HCT116 (cell line): Measurements from ENCODE around the gene MCTS1. TPM values are rescaled to one million over a fixed set of nuclear protein-coding genes. Genes with fewer than 3 reads are reported as not detected.

Experiments used
- ATAC-seq: fragments of 200-7000 bp; cut with Tn5 transposase; 2 replicates; pipeline ENCODE4 v1.9.1; 2020; ENCODE audit warnings: mild to moderate bottlenecking, moderate library complexity
- BruUV-seq: library from RNA; stranded (reverse); fragments of 400-500 nt; replicated peaks from 2 replicates; lab custom pipeline; 2021; lab: Mats Ljungman, UMichigan
- CTCF ChIA-PET: fragments of 300-600 bp; sonication (Branson Sonifier 250); formaldehyde crosslinking; loops from one replicate; lab custom pipeline; 2021; ENCODE audit warnings: antibody characterized with exemption; lab: Charles Lee
- POLR2A ChIA-PET: fragments of 300-600, 350-600 bp; sonication (Branson Sonifier 250); formaldehyde crosslinking; loops from one replicate; lab custom pipeline; 2021; ENCODE audit warnings: antibody characterized with exemption; lab: Charles Lee
- RAD21 ChIA-PET, 2 experiments: fragments of 300-600 bp; sonication (Branson Sonifier 250); formaldehyde crosslinking; loops; one replicate each; lab custom pipeline; 2023; ENCODE audit warnings: low total read pairs in 2 of 2; ENCODE audit not compliant: uncharacterized antibody in 2 of 2, unreplicated experiment in 2 of 2, low non-redundant PET in 1 of 2; lab: Charles Lee
- DNase-seq: peaks from one replicate; pipeline ENCODE4 v3.0.0-alpha.2; 2010; ENCODE audit warnings: low read depth, low spot score
- H2AFZ ChIP-seq: fragments of 200-600 bp; shearing (Covaris generic), sonication (generic); 2 replicates; pipeline ENCODE4 v1.6.1; 2017; ENCODE audit warnings: low read depth, mixed run types, mixed read lengths, antibody characterized with exemption, low read length; ENCODE audit not compliant: poor library complexity, severe bottlenecking
- H3K27ac ChIP-seq: 2 replicates; pipeline ENCODE4 v1.5.1; 2012; ENCODE audit warnings: low read depth, low read length
- H3K27me3 ChIP-seq: fragments of 200-600 bp; sonication (generic); 2 replicates; pipeline ENCODE4 v1.6.1; 2016; ENCODE audit warnings: mixed run types, low read length, mixed read lengths; ENCODE audit not compliant: insufficient read depth
- H3K36me3 ChIP-seq, 2 experiments: fragments of 200-500 bp in 1 of 2; fragments of 200-600 bp in 1 of 2; sonication (Bioruptor generic) in 1 of 2; sonication (generic) in 1 of 2; 2 replicates each; pipeline versions ENCODE4 v1.5.1 to v1.6.1; 2014 to 2016; ENCODE audit warnings: low read length in 2 of 2, inconsistent platforms in 1 of 2, mixed read lengths in 1 of 2, mixed run types in 1 of 2; ENCODE audit not compliant: insufficient read depth in 2 of 2, control insufficient read depth in 1 of 2
- H3K4me1 ChIP-seq, 2 experiments: fragments of 200-600 bp in 1 of 2; sonication (generic) in 1 of 2; 2 replicates each; pipeline versions ENCODE4 v1.5.1 to v1.6.1; 2012 to 2017; ENCODE audit warnings: low read length in 2 of 2, inconsistent platforms in 1 of 2, mild to moderate bottlenecking in 1 of 2, mixed read lengths in 1 of 2, mixed run types in 1 of 2, moderate library complexity in 1 of 2; ENCODE audit not compliant: insufficient read depth in 2 of 2, control insufficient read depth in 1 of 2
- H3K4me2 ChIP-seq: fragments of 200-600 bp; sonication (generic); 2 replicates; pipeline ENCODE4 v1.6.1; 2017; ENCODE audit warnings: mixed run types, low read length, mixed read lengths
- H3K4me3 ChIP-seq, 2 experiments: fragments of 200-600 bp in 1 of 2; sonication (generic) in 1 of 2; replicated peaks in 1 of 2; 2 replicates each; pipeline ENCODE4 v1.5.1; 2011 to 2016; ENCODE audit warnings: low read length in 2 of 2, control low read depth in 1 of 2, low read depth in 1 of 2, mild to moderate bottlenecking in 1 of 2, mixed read lengths in 1 of 2, mixed run types in 1 of 2
- H3K79me2 ChIP-seq: fragments of 200-600 bp; sonication (generic); 2 replicates; pipeline ENCODE4 v1.6.1; 2017; ENCODE audit warnings: mild to moderate bottlenecking, mixed run types, low read length, moderate library complexity, mixed read lengths; ENCODE audit not compliant: insufficient read depth
- H3K9ac ChIP-seq: fragments of 200-600 bp; sonication (generic); 2 replicates; pipeline ENCODE4 v1.6.1; 2016; ENCODE audit warnings: low read length, mixed read lengths
- H3K9me2 ChIP-seq: fragments of 200-600 bp; sonication (generic), shearing (Covaris generic); 2 replicates; pipeline ENCODE4 v1.6.1; 2017; ENCODE audit warnings: mixed run types, mild to moderate bottlenecking, moderate library complexity; ENCODE audit not compliant: insufficient read depth
- H3K9me3 ChIP-seq, 2 experiments: fragments of 200-500 bp in 1 of 2; fragments of 200-600 bp in 1 of 2; sonication (Bioruptor generic) in 1 of 2; sonication (generic) in 1 of 2; 2 replicates each; pipeline ENCODE4 v1.6.1; 2014 to 2017; ENCODE audit warnings: low read length in 2 of 2, mixed read lengths in 2 of 2, inconsistent platforms in 1 of 2, low read depth in 1 of 2, mild to moderate bottlenecking in 1 of 2, mixed run types in 1 of 2, moderate library complexity in 1 of 2; ENCODE audit not compliant: control insufficient read depth in 1 of 2, insufficient read depth in 1 of 2
- H4K20me1 ChIP-seq: fragments of 200-600 bp; sonication (generic), shearing (Covaris generic); 2 replicates; pipeline ENCODE4 v1.6.1; 2017; ENCODE audit warnings: mixed run types, mild to moderate bottlenecking, moderate library complexity; ENCODE audit not compliant: insufficient read depth
- ATF3 ChIP-seq: IDR thresholded peaks from 2 replicates; pipeline ENCODE4 v1.6.1; 2012
- CBX3 ChIP-seq: IDR thresholded peaks from 2 replicates; pipeline ENCODE4 v1.6.1; 2012; ENCODE audit warnings: low read depth
- CTCF ChIP-seq, 3 experiments: fragments of 200-600 bp in 1 of 3; sonication (generic) in 1 of 3; IDR thresholded peaks in 2 of 3; conservative IDR thresholded peaks in 1 of 3; 2 replicates each; pipeline ENCODE4 v1.5.1; 2012 to 2017; ENCODE audit warnings: low read depth in 2 of 3, low read length in 2 of 3, antibody characterized with exemption in 1 of 3, borderline replicate concordance in 1 of 3, control low read depth in 1 of 3, mild to moderate bottlenecking in 1 of 3, mixed read lengths in 1 of 3, mixed run types in 1 of 3, moderate library complexity in 1 of 3; ENCODE audit not compliant: insufficient read depth in 1 of 3
- EGR1 ChIP-seq: IDR thresholded peaks from 2 replicates; pipeline ENCODE4 v1.6.1; 2012; ENCODE audit warnings: low read depth
- ELF1 ChIP-seq: IDR thresholded peaks from 2 replicates; pipeline ENCODE4 v1.6.1; 2012; ENCODE audit warnings: low read depth, borderline replicate concordance
- EZH2 ChIP-seq: fragments of 200-600 bp; sonication (generic); IDR thresholded peaks from 2 replicates; pipeline ENCODE4 v1.6.1; 2017; ENCODE audit warnings: antibody characterized with exemption, mixed run types
- FOSL1 ChIP-seq: IDR thresholded peaks from 2 replicates; pipeline ENCODE4 v1.6.1; 2012; ENCODE audit warnings: low read depth
- JUND ChIP-seq: IDR thresholded peaks from 2 replicates; pipeline ENCODE4 v1.6.1; 2012
- POLR2A ChIP-seq: IDR thresholded peaks from 2 replicates; pipeline ENCODE4 v1.7.0; 2011; ENCODE audit warnings: borderline replicate concordance; ENCODE audit not compliant: insufficient read depth, insufficient read length; ENCODE audit errors: extremely low read depth
- POLR2AphosphoS5 ChIP-seq: IDR thresholded peaks from 2 replicates; pipeline ENCODE4 v1.6.1; 2011; ENCODE audit warnings: mild to moderate bottlenecking, low read depth, low read length, moderate library complexity
- RAD21 ChIP-seq: IDR thresholded peaks from 2 replicates; pipeline ENCODE4 v1.6.1; 2012; ENCODE audit warnings: low read depth, mild to moderate bottlenecking
- SIN3A ChIP-seq: IDR thresholded peaks from 2 replicates; pipeline ENCODE4 v1.6.1; 2012; ENCODE audit warnings: low read depth
- TCF7L2 ChIP-seq: IDR thresholded peaks from 2 replicates; pipeline ENCODE4 v1.7.0; 2011; ENCODE audit warnings: borderline replicate concordance, inconsistent platforms; ENCODE audit not compliant: insufficient read depth, insufficient read length; ENCODE audit errors: extremely low read depth
- YY1 ChIP-seq: IDR thresholded peaks from 2 replicates; pipeline ENCODE4 v1.6.1; 2011; ENCODE audit warnings: low read length, low read depth, moderate library complexity, mild to moderate bottlenecking; ENCODE audit not compliant: insufficient replicate concordance; ENCODE audit errors: extremely low read depth
- ZBTB33 ChIP-seq: IDR thresholded peaks from 2 replicates; pipeline ENCODE4 v1.6.1; 2011; ENCODE audit warnings: mild to moderate bottlenecking, low read length, moderate library complexity; ENCODE audit not compliant: insufficient replicate concordance; ENCODE audit errors: extremely low read depth
- ZNF274 ChIP-seq: fragments of 200-500 bp; sonication (Bioruptor generic); IDR thresholded peaks from 2 replicates; pipeline ENCODE4 v1.6.1; 2014; ENCODE audit warnings: mild to moderate bottlenecking, low read depth, low read length, inconsistent platforms
- intact Hi-C: fragments of 100-400 bp; cut with micrococcal nuclease; formaldehyde crosslinking; loops from 2 replicates; pipeline ENCODE4 v1.10.0; 2022
- total RNA-seq: library from RNA; stranded (reverse); gene quantifications from one replicate; pipeline ENCODE4 v1.2.1, GENCODE V29; 2021; ENCODE audit not compliant: unreplicated experiment
- TF ChIP-seq, protein P1 (sequence below): IDR thresholded peaks from 2 replicates; pipeline ENCODE4 v1.6.1; 2012

The MCTS1 gene
- total RNA-seq, 1 experiment from 2014 or later: 49.5 TPM

GRCh38 chrX:120653000-120653399 is 49.1 kb downstream of the MCTS1 start:
- DNase-seq (no peak), ATAC-seq (no peak)
- intact Hi-C loops: no loop called here
- H3K4me1 ChIP-seq: no peaks in the 10 kb centered on the region
- H3K36me3 ChIP-seq: no peaks in the 10 kb centered on the region
- ChIA-PET RAD21 (no interaction called here), CTCF (no interaction called here), POLR2A (no interaction called here)
- H3K4me3 ChIP-seq: no peak overlapping the region
- H4K20me1 ChIP-seq: no peaks in the 10 kb centered on the region
- no peaks in the 10 kb centered on the region for H3K27me3 ChIP-seq
- TF ChIP-seq EZH2 (no peak), YY1 (no peak), CTCF (IDR thresholded peaks at IDR 0.05 in 2 of 3, conservative IDR thresholded peaks at IDR 0.05 in 1 of 3; ENCODE audit: borderline replicate concordance in 1 of 3, insufficient read depth in 1 of 3, low read depth in 2 of 3, low read length in 2 of 3) (no peak), ATF3 (no peak), CBX3 (no peak), ELF1 (no peak), POLR2AphosphoS5 (no peak), ZNF274 (no peak), JUND (no peak), FOSL1 (no peak), EGR1 (no peak), TCF7L2 (no peak), SIN3A (no peak), RAD21 (no peak), POLR2A (no peak), ZBTB33 (no peak)
- TF ChIP-seq, protein P1, sequence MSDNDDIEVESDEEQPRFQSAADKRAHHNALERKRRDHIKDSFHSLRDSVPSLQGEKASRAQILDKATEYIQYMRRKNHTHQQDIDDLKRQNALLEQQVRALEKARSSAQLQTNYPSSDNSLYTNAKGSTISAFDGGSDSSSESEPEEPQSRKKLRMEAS: no peak
- H3K9ac ChIP-seq: no peak overlapping the region
- BruUV-seq: no TSS peak
- no peaks in the 10 kb centered on the region for H3K9me2 ChIP-seq
- no peak overlapping the region for H3K27ac ChIP-seq
- no peak overlapping the region for H2AFZ ChIP-seq
- H3K4me2 ChIP-seq: no peak overlapping the region
- H3K9me3 ChIP-seq: no peaks in the 10 kb centered on the region
- no peaks in the 10 kb centered on the region for H3K79me2 ChIP-seq
